ENCODE results near the gene STOM.

The STOM gene

DNA sequence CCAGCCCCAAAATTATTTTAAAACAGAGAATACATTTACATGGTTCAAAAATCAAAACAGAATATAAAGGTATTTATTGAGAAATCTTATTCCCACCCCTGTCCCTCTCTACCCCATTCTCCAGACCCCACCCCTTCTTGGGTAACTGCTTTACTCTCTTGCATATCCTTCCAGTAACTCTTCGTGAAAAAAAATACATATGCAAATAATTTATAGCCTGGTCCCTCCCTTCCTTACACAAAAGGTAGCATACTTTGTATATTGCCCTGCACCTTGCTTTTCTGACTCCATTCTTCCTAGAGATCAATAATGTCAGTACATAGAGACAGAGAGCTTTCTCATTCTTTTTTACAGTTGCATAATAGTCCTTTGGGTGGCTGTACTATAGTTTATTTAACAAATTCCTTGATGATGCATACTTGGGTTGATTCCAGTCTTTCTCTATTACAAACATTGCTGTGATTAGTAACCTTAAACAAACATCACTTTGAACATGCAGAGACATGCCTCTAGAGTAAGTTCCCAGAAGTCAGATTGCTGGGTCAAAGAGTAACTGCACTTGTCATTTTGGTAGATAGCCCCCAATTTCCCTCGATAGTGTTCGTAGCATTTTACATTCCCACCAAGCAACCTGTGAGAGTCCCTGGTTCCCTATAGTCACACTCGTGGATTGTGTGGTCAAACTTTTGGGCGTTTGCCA, 47.9 kb downstream of the STOM start:
- Histone ChIP-seq H3K36me3 (replicated peaks; ENCODE audit: insufficient read depth, low read length) (no peaks in the 10 kb centered on the region), H3F3A (ENCODE audit: insufficient read depth, low read length) (no peaks in the 10 kb centered on the region), H4K20me1 (ENCODE audit: insufficient read depth, low read length) (no peaks in the 10 kb centered on the region), H3K9me2 (replicated peaks; ENCODE audit: insufficient read depth, low read length) (no peaks in the 10 kb centered on the region), H2AFZ (ENCODE audit: low read length) (no peak overlapping the region), H3K4me3 (ENCODE audit: low read length) (no peak overlapping the region), H3K4me1 (ENCODE audit: low read length) (no peaks in the 10 kb centered on the region), H3K27me3 (replicated peaks; ENCODE audit: insufficient read depth, low read length) (no peaks in the 10 kb centered on the region), H3K9ac (ENCODE audit: low read length) (no peak overlapping the region), H3K9me3 (replicated peaks; ENCODE audit: insufficient read depth, low read length) (no peaks in the 10 kb centered on the region), H3K4me2 (ENCODE audit: low read depth, low read length) (no peak overlapping the region), H3K27ac (ENCODE audit: low read length) (no peak overlapping the region), H3K79me2 (ENCODE audit: low read length) (no peaks in the 10 kb centered on the region)
- no peak for DNase-seq
- TF ChIP-seq EZH2phosphoT487 (IDR thresholded peaks at IDR 0.05; ENCODE audit: low read length) (no peak), EZH2 (optimal IDR thresholded peaks at IDR 0.05; ENCODE audit: low read depth, low read length) (no peak)
- TF ChIP-seq, protein P1, sequence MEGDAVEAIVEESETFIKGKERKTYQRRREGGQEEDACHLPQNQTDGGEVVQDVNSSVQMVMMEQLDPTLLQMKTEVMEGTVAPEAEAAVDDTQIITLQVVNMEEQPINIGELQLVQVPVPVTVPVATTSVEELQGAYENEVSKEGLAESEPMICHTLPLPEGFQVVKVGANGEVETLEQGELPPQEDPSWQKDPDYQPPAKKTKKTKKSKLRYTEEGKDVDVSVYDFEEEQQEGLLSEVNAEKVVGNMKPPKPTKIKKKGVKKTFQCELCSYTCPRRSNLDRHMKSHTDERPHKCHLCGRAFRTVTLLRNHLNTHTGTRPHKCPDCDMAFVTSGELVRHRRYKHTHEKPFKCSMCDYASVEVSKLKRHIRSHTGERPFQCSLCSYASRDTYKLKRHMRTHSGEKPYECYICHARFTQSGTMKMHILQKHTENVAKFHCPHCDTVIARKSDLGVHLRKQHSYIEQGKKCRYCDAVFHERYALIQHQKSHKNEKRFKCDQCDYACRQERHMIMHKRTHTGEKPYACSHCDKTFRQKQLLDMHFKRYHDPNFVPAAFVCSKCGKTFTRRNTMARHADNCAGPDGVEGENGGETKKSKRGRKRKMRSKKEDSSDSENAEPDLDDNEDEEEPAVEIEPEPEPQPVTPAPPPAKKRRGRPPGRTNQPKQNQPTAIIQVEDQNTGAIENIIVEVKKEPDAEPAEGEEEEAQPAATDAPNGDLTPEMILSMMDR (IDR thresholded peaks at IDR 0.05; ENCODE audit: low read length): no peak

DNA sequence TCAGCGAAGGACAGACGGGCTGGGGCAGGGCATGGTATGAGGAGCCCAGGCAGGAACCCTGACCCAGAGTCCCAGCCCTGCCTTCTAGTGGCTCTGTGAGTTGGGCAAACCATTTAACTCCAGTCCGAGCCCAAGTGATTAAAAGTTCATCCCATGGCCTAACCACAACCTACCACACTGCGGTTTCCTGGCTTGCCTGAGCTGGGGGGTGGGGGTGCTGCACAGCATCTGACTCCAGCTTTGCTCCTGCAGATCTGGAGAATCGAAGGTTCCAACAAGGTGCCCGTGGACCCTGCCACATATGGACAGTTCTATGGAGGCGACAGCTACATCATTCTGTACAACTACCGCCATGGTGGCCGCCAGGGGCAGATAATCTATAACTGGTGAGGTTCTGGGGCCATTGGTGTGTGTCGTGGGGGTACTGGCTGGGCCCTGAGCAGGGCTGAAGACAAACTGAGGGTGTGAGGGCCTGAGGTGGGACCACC, 49.0 kb downstream of the STOM start:
- Histone ChIP-seq H3K9me3 (replicated peaks; ENCODE audit: insufficient read depth, low read length) (no peaks in the 10 kb centered on the region), H3K27me3 (replicated peaks; ENCODE audit: insufficient read depth, low read length) (no peaks in the 10 kb centered on the region), H3K79me2 (ENCODE audit: low read length) (no peaks in the 10 kb centered on the region), H3K4me3 (ENCODE audit: low read length) (no peak overlapping the region), H4K20me1 (ENCODE audit: insufficient read depth, low read length) (no peaks in the 10 kb centered on the region), H3K9me2 (replicated peaks; ENCODE audit: insufficient read depth, low read length) (no peaks in the 10 kb centered on the region), H3K4me1 (ENCODE audit: low read length) (no peaks in the 10 kb centered on the region), H3K4me2 (ENCODE audit: low read depth, low read length) (no peak overlapping the region), H3K36me3 (replicated peaks; ENCODE audit: insufficient read depth, low read length) (no peaks in the 10 kb centered on the region), H3K9ac (ENCODE audit: low read length) (no peak overlapping the region), H2AFZ (ENCODE audit: low read length) (no peak overlapping the region), H3K27ac (ENCODE audit: low read length) (no peak overlapping the region), H3F3A (ENCODE audit: insufficient read depth, low read length) (no peaks in the 10 kb centered on the region)
- TF ChIP-seq EZH2phosphoT487 (IDR thresholded peaks at IDR 0.05; ENCODE audit: low read length): no peak
- no peak for TF ChIP-seq EZH2 (optimal IDR thresholded peaks at IDR 0.05; ENCODE audit: low read depth, low read length)
- TF ChIP-seq, protein P1 (IDR thresholded peaks at IDR 0.05; ENCODE audit: low read length): no peak
- DNase-seq: no peak

DNA sequence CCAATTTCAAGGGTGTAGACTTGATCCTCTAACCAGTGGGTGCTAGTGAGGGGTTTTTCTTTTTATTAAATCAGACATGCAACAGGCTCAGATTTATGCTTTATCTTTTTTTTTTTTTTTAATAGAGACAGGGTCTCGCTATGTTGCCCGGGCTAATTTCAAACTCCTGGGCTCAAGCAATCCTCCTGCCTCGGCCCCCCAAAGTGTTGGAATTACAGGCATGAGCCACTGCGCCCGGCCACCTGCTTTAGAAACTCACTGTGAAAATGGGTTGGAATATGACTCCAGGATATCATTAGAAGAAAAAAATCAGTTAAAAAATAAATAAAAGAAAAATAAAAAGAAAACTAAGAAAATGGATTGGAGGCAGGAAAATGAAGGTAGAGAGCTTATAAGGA, 50.7 kb downstream of the STOM start:
- Histone ChIP-seq H3K79me2 (ENCODE audit: low read length) (no peaks in the 10 kb centered on the region), H3K27me3 (replicated peaks; ENCODE audit: insufficient read depth, low read length) (no peaks in the 10 kb centered on the region), H3K4me2 (ENCODE audit: low read depth, low read length) (no peak overlapping the region), H3K4me1 (ENCODE audit: low read length) (no peaks in the 10 kb centered on the region), H3K9me2 (replicated peaks; ENCODE audit: insufficient read depth, low read length) (no peaks in the 10 kb centered on the region), H3K27ac (ENCODE audit: low read length) (no peak overlapping the region), H2AFZ (ENCODE audit: low read length) (no peak overlapping the region), H3K36me3 (replicated peaks; ENCODE audit: insufficient read depth, low read length) (no peaks in the 10 kb centered on the region), H3K9me3 (replicated peaks; ENCODE audit: insufficient read depth, low read length) (no peaks in the 10 kb centered on the region), H3K9ac (ENCODE audit: low read length) (no peak overlapping the region), H3K4me3 (ENCODE audit: low read length) (no peak overlapping the region), H3F3A (ENCODE audit: insufficient read depth, low read length) (no peaks in the 10 kb centered on the region), H4K20me1 (ENCODE audit: insufficient read depth, low read length) (no peaks in the 10 kb centered on the region)
- TF ChIP-seq EZH2 (optimal IDR thresholded peaks at IDR 0.05; ENCODE audit: low read depth, low read length) (no peak), EZH2phosphoT487 (IDR thresholded peaks at IDR 0.05; ENCODE audit: low read length) (no peak)
- TF ChIP-seq, protein P1 (IDR thresholded peaks at IDR 0.05; ENCODE audit: low read length): no peak
- no peak for DNase-seq

Data from MM.1S (cell line).